HG02973 (cell line): ENCODE results near the gene TRAF3.
"Not testable (repeated sequence)": the region's sequence is repeated elsewhere in the genome, so short reads cannot be mapped to it uniquely, and the experiment has no call there.

ENCODE experiments used
- ATAC-seq: cut with Tn5 transposase; IDR thresholded peaks from one replicate; pipeline ENCODE4 v1.9.1; 2021; ENCODE audit warnings: moderate library complexity; ENCODE audit not compliant: unreplicated experiment

The TRAF3 gene

GRCh38 chr14:102751088-102751487 lies 26.2 kb upstream of the TRAF3 start:
- no peak for ATAC-seq

DNA sequence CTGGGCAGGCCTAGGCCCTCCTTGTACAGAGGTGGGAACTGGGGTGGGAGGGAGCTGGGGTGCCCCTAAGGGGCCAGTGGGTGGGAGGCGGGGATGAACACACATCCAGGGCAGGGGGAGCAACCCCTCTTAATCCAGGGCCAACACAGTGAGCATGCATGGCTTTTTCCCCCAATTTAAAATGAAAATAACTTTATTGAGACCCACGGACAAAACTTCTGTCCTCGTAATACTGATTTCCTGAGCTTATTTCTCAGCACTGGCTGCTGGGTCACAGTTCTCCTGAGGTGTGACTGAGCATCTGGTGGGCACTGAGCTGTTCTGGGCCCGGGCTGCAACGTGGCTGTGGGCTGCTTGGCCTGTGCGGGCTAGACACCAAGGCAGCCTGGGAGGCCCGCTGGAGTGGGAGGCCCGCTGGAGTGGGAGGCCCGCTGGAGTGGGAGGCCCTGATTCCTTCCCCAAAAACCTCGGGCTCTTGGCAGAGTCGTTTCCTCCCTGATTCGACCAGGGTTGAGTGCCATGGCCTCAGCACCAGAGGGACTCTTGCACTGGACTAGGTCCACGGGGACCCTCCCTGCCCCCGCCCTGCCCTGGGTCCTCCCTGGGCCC lies 24.9 kb upstream of the TRAF3 start:
- ATAC-seq, result no peak

GRCh38 chr14:102754370-102755262 lies 22.6 kb upstream of the TRAF3 start:
- no peak for ATAC-seq

DNA sequence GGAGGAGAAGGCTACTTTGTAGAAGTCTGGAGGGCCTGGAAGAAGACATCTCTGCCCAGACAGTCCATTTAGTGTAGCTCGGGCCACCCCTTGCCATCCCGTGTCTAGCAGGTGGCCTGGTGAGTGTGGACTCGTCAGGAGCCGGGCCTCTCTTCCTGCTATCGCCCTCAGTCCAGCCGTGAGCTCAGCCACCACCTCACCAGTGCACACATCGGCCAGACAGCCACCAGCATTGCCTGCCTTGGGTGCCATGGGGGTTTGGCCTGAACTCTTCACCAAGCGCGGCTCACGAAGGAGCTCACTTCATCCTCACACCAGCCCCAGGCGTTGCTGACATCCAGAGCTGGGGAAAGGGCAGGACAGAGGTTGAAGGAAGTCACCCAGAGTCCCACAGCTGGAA lies 19.6 kb upstream of the TRAF3 start:
- no peak for ATAC-seq

GRCh38 chr14:102758087-102758486 lies 19.2 kb upstream of the TRAF3 start:
- no peak for ATAC-seq

- no peak for ATAC-seq
Observed at GRCh38 chr14:102759456-102760187, 17.6 kb upstream of the TRAF3 start.

DNA sequence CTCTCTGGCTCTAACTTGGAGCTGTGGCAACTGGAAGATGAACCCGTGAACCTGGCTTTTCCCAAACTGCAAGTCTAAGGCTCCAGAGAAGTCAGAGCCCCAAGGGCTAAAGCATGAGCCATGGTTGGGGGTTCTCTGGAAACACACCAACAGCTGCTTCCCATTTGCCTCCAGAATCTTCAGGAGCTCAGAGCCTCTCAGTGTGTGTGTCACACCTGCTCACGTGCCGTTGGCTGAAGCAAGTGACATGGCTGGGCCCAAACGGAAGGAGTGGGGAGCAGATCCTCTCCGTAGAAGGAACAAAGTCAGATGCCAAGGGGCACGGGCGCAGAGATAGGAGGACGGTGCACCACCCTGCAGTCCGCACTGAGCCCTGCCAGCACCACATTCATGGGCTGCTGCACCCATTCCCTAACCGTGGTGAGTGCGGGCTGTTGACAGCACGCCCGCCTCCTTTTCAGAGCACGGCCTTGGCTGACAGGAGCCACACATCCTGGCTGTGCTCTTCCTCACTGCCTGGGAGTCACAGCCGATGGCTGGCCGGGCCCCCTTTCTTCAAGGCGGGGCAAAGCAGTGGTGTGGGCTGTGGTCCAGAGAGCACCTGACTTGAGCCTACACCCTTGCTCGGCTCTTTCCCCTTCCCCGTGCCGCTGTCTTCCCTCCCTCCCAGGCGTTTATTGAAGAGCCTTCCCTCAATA lies 16.6 kb upstream of the TRAF3 start:
- no peak for ATAC-seq

DNA sequence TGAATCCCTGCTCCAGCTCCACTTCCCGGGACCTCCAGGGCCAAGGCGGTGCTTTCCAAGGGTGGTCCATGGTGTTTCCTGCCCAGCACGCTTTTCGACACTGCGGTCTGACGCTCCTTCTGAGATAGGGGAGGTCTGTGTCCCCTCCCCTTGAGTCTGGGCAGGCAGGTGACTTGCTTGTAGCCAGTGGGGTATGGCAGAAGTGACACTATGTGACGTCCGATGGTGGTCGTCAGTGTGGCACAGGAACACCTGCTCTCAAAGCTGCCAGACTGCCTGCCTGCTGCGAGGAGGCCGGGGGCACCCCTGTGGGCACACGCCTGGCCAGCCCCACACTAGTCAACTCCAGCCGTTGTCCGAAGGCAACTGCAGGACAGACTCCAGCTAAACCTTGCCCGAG lies 16.0 kb upstream of the TRAF3 start:
- no peak for ATAC-seq

DNA sequence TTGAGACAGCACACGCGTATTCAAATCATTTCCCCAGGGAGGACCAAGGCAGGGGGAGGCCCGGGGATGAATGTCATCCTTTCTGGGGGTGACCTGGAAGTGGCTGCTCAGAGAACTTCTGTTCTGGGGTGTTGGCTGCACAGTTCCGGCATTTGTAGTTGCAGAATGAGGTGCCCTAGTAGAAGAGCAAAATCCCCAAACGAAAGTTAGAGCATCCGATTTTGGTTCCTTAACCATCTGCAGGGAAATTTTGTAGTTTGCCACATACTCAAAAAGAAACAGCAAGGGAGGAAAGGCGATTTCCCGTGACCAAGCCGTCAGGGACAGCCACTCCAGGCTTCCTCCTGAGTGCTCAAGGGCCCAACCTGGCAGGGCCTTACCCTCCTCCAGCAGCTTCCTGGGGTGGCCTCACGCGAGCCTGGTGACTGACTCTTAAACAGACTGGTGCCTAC lies 13.0 kb upstream of the TRAF3 start:
- ATAC-seq, result peak; percentile 55

GRCh38 chr14:102765770-102766169 lies 11.5 kb upstream of the TRAF3 start:
- not testable (repeated sequence) for ATAC-seq

GRCh38 chr14:102768223-102769048 lies 8.8 kb upstream of the TRAF3 start:
- ATAC-seq, result peak; percentile 53

DNA sequence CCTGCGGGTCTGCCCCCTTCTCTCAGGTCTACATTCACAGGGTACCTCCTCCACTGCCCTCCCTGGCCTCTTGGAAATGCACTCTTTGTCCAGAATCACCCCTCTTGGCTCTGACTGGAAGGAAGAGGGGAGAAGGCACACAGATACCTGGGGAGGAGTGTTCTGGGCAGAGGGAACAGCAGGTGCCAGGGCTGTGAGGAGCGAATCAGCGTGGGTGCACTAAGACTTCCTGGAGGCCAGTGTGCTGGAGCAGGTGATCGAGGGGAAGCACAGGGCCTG lies 8.3 kb upstream of the TRAF3 start:
- no peak for ATAC-seq

GRCh38 chr14:102770147-102771123 lies 6.8 kb upstream of the TRAF3 start:
- no peak for ATAC-seq

GRCh38 chr14:102771144-102771543 lies 6.1 kb upstream of the TRAF3 start:
- no peak for ATAC-seq

DNA sequence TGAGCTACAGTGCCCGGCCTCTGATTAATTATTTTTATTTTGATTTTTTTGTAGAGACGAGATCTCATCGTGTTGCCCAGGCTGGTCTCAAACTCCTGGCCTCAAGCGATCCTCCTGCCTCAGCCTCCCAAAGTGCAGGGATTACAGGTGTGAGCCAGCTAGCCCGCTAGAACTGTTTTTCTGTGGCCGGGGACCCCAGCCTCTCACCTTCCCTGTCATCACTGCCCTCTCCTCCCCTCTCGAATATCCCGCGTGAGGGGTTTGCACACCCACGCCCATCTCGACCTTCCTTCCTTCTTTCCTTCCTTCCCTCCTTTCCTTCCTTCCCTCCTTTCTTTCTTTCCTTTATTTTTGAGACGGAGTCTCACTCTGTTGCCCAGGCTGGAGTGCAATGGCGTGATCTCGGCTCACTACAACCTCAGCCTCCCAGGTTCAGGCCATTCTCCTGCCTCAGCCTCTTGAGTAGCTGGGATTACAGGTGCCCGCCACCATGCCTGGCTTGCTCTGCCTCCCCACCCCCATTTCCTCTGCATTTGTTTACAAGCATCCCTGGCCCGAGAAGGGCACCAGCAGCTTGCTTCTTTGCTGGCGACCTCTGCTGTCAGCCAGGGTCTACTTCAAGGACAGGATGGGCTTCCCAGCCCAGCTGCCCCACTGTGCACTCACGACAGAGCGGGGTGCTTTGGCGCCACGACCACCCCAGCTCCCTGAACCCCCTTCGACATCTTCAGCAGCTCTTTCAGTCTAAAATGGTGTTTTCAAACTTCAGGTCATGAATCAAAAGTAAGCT lies 4.3 kb upstream of the TRAF3 start:
- no peak for ATAC-seq

- peak; percentile 33 for ATAC-seq
Observed at GRCh38 chr14:102774391-102775153, 2.7 kb upstream of the TRAF3 start.

DNA sequence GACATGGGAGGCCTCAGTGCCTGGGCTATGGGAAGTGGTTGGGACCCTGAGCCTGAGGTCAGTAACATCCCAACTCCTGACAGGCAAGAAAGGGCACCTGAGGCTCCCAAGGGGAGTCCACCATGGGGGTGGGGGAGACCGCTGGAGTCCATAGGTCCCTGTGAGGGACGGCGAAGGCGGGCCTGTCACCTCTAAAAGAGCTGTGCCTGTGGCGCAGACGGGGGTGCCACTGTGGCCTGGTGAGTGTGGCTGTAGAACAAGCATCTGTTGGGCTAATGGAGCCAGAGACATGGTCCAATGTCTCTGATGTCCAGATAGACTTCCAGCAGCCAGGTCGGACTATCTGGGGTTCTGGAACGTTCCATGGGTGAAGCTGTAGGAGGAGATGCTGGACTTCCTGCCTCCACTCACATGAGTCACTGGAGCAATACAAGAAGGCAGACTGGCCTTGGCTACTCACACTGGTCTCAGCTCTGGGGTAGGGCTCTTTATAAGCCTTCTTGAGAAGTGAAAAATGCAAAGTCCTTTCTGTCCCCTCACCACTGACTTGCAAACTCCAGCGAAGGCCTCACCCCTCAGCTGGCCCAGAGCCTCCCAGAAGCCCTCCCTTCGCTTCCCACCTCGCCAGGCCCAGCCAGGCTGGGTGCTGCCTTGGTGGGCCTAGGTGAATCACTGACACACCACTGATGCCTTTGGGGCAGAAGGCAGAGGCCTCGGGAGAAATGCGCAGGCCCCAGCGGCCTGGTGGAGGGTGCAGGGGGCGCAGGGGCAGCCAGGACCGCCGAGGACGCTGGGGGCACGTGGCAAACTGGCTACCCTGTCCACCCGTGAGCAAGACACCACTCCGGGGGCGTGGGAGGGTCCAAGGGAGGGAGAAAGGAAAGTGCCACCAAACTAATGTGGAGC lies 1.1 kb upstream of the TRAF3 start:
- no peak for ATAC-seq
